Peyer's patch (tissue), 4 donors: ENCODE results near the gene PELI2. TPM values are rescaled to one million over a fixed set of nuclear protein-coding genes. Genes with fewer than 3 reads are reported as not detected.

Experiments
- DNase-seq, 3 donors: peaks; one replicate each; pipeline ENCODE4 v3.0.0-alpha.2; 2017 to 2019
- H3K27ac ChIP-seq, 4 donors: fragments of 200-600 bp; sonication (generic); one replicate each; pipeline ENCODE4 v1.5.1; 2016 to 2019
- H3K27me3 ChIP-seq, 2 donors: fragments of 200-600 bp; sonication (generic); one replicate each; pipeline ENCODE4 v1.5.1; 2019
- H3K36me3 ChIP-seq, 3 donors: fragments of 200-600 bp; sonication (generic); one replicate each; pipeline ENCODE4 v1.5.1; 2016 to 2019
- H3K4me1 ChIP-seq, 4 donors: fragments of 200-600 bp; sonication (generic); one replicate each; pipeline ENCODE4 v1.5.1; 2016 to 2019
- H3K4me3 ChIP-seq, 4 donors: fragments of 200-600 bp; sonication (generic); 1 replicate in 3 of 4; 2 replicates in 1 of 4; pipeline ENCODE4 v1.5.1; 2016 to 2019; ENCODE audit warnings: mild to moderate bottlenecking in 1 of 4
- H3K9me3 ChIP-seq, 4 donors: fragments of 200-600 bp; sonication (generic); one replicate each; pipeline ENCODE4 v1.5.1; 2016 to 2019; ENCODE audit warnings: mild to moderate bottlenecking in 1 of 4
- POLR2A ChIP-seq, 2 donors: fragments of 450-650 bp; IDR thresholded peaks; one replicate each; pipeline ENCODE4 v1.5.1; 2017; ENCODE audit warnings: antibody characterized with exemption in 2 of 2, mild to moderate bottlenecking in 2 of 2, moderate library complexity in 2 of 2
- total RNA-seq, 4 donors: library from RNA; depleted of rRNA; stranded (reverse); fragments of >200 nt; gene quantifications; one replicate each; pipeline ENCODE4 v1.1.0, GENCODE V29; 2016
- TF ChIP-seq, protein P1 (sequence below), 6 experiments: fragments of 450-650 bp in 4 of 6; fragments of 200-600 bp in 2 of 6; sonication (generic) in 1 of 6; IDR thresholded peaks; one replicate each; pipeline ENCODE4 v1.5.1; 2017 to 2019; ENCODE audit warnings: antibody characterized with exemption in 6 of 6, mild to moderate bottlenecking in 3 of 6, moderate library complexity in 1 of 6

PELI2 gene
- total RNA-seq, 4 donors from 2014 or later: 15.2 to 28.9 (median 18.6) TPM

DNA sequence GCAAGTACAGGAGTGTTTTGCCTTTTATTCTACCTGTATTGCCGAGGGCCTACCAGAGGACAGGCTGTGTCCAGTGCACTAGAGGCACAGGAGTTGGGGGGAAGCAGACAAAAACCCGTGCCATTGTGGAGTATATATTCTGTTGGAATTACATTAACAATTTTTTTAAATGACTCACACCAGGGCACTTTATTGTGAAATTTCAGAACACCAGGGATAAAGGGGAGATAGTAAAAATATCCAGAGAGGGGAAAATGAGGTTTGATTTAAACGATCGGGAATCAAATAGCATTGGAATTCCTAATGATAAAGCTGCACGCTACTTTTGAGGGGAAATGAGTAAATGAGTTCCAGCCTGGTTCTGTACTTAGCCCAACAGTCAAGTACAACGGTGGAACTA lies 123.2 kb downstream of the PELI2 start:
- no peak overlapping the region for H3K27ac ChIP-seq
- no peaks in the 10 kb centered on the region for H3K36me3 ChIP-seq
- H3K27me3 ChIP-seq: no peaks in the 10 kb centered on the region
- TF ChIP-seq POLR2A (IDR thresholded peaks at IDR 0.05): no peak
- TF ChIP-seq, protein P1, sequence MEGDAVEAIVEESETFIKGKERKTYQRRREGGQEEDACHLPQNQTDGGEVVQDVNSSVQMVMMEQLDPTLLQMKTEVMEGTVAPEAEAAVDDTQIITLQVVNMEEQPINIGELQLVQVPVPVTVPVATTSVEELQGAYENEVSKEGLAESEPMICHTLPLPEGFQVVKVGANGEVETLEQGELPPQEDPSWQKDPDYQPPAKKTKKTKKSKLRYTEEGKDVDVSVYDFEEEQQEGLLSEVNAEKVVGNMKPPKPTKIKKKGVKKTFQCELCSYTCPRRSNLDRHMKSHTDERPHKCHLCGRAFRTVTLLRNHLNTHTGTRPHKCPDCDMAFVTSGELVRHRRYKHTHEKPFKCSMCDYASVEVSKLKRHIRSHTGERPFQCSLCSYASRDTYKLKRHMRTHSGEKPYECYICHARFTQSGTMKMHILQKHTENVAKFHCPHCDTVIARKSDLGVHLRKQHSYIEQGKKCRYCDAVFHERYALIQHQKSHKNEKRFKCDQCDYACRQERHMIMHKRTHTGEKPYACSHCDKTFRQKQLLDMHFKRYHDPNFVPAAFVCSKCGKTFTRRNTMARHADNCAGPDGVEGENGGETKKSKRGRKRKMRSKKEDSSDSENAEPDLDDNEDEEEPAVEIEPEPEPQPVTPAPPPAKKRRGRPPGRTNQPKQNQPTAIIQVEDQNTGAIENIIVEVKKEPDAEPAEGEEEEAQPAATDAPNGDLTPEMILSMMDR (IDR thresholded peaks at IDR 0.05): no peak
- H3K4me3 ChIP-seq: no peak overlapping the region
- DNase-seq: no peak
- no peaks in the 10 kb centered on the region for H3K9me3 ChIP-seq
- no peaks in the 10 kb centered on the region for H3K4me1 ChIP-seq

DNA sequence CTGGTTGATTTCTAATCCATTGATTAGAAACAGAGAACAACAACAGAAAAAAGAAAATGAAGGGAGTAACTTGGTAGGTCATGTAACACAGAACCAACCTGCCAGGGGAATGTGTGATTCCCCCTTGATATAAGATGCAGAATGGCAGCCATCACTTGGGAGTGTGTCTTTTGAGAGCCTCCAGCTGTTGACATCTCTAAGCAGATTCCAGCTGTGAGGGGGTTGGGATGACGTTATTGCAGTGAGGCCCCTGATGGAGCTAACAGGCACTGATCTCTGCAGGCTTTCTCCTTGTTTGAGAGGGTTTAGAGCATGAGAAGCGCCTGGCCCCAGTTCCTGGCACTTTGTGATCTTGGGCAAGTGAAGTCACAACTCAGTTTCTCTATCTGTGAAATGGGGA lies 124.9 kb downstream of the PELI2 start:
- Histone ChIP-seq H3K4me3 (no peak overlapping the region), H3K4me1 (no peaks in the 10 kb centered on the region), H3K36me3 (no peaks in the 10 kb centered on the region), H3K27ac (no peak overlapping the region), H3K9me3 (no peaks in the 10 kb centered on the region), H3K27me3 (no peaks in the 10 kb centered on the region)
- no peak for DNase-seq
- TF ChIP-seq, protein P1 (IDR thresholded peaks at IDR 0.05): no peak
- TF ChIP-seq POLR2A (IDR thresholded peaks at IDR 0.05): no peak

DNA sequence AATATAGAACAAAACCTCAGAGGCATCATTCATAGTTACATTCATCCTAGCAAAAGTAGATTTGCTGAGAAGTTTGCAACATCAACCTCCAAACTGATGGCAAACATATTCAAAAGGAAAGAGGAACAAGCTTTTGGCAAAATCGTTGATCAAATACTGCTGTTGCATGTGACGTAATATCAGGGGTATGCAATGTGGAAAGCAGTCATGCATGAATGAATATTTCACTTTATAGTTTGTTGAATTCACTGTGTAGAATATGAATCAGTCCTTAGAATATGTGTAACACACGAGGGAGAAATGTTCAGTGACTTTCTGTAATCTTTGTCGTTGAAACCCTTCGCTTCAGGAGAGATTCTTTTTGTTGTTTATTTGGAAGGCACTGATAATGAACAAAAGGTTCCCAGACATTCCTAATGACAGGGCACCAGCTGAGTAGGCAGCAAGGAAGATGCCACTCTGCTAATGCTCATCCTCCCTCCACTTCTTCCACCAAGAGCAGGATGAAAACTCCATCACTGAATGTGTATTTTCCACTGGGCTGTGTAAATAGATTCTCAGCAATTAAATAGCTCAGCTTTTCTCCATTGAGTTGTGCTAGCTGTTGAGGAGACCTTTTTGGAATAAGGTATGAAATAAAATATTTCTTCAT lies 126.1 kb downstream of the PELI2 start:
- TF ChIP-seq, protein P1 (IDR thresholded peaks at IDR 0.05): no peak
- TF ChIP-seq POLR2A (IDR thresholded peaks at IDR 0.05): no peak
- Histone ChIP-seq H3K4me3 (no peak overlapping the region), H3K9me3 (no peaks in the 10 kb centered on the region), H3K27ac (no peak overlapping the region), H3K36me3 (no peaks in the 10 kb centered on the region), H3K4me1 (no peaks in the 10 kb centered on the region), H3K27me3 (no peaks in the 10 kb centered on the region)
- no peak for DNase-seq

DNA sequence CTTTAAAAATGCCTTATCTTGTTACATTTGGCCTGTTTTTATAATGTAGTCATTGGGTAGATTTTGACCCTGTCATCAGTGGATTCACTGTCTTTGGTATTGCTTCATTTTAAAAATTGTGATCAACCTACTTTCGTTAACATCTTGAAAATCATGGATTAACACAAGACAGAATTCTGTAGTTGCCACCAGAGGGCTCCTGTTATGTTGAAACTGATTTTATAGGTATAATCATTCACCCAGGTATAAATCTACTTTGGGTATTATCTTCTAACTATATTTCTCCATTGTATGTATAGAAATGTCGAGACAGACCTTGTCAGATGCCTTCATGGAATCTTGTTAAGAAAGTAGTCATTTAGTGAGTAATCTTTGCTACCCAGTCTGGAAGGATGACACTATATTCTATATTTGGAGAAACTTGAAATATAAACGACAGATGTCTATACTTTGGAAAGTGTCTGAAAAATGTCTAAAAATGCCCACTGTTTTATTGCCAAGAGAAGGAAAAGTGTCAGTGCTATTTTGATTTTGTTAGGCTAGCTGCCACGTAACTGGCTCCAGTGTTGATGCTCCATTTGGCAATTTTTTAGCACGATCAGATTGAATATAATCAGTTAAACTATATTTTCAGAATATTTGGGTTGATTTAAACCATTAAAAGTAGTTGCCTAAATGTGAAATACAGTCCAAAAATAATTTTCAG lies 129.4 kb downstream of the PELI2 start:
- no peak for DNase-seq

DNA sequence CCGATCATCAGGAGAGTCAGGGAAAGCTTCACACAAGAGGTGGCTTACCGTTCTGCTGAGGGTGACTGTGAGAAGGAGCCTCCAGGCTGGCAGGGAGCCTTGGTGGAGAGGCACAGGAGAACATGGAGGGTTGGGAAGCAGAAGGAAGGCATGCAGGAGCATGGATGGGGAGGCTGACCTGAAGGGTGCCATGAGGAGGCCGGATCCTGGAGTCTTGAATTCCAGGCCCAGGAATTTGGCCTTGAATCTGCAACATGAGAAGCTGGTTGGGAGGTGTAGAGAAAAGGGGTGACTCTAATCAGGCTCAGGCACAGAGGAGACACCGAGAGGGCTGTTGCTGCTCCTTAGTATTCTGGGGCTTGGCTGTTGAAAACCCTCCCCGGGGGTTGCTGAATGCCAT lies 130.2 kb downstream of the PELI2 start:
- Histone ChIP-seq H3K4me3 (no peak overlapping the region), H3K27me3 (no peaks in the 10 kb centered on the region), H3K27ac (no peak overlapping the region), H3K36me3 (no peaks in the 10 kb centered on the region), H3K9me3 (no peaks in the 10 kb centered on the region), H3K4me1 (no peaks in the 10 kb centered on the region)
- no peak for TF ChIP-seq POLR2A (IDR thresholded peaks at IDR 0.05)
- no peak for DNase-seq

More for the DNA sequence above, 129.4 kb downstream of the PELI2 start:
- no peak for TF ChIP-seq POLR2A (IDR thresholded peaks at IDR 0.05)
- TF ChIP-seq, protein P1 (IDR thresholded peaks at IDR 0.05): peak in 3 of 6 experiments; percentile 29 to 42 (median 42)
- Histone ChIP-seq H3K36me3 (no peaks in the 10 kb centered on the region), H3K27me3 (no peaks in the 10 kb centered on the region), H3K4me3 (no peak overlapping the region), H3K9me3 (no peaks in the 10 kb centered on the region), H3K4me1 (no peaks in the 10 kb centered on the region), H3K27ac (no peak overlapping the region)

DNA sequence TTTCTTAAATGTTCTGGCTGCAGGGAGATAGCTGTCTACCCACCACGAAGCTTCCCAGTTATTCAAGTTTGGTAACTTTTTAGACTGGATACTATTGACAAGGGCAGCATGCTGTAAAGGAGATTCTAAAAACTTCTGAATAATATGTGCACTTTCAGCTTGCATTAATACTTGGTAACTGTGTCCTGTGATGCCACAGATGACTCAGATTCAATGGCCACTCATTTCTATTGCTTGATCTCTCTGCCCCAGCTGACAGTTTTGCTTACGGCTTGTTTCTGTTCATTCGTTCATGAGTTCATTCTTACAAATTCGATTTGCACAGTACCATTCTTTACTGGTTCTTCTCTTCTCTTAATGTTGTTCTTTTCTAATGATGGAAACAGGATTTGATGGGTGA lies 142.8 kb downstream of the PELI2 start:
- no peaks in the 10 kb centered on the region for H3K9me3 ChIP-seq
- H3K4me3 ChIP-seq: no peak overlapping the region
- H3K27me3 ChIP-seq: no peaks in the 10 kb centered on the region
- H3K4me1 ChIP-seq: no peaks in the 10 kb centered on the region
- no peak for TF ChIP-seq POLR2A (IDR thresholded peaks at IDR 0.05)
- TF ChIP-seq, protein P1 (IDR thresholded peaks at IDR 0.05): no peak
- no peaks in the 10 kb centered on the region for H3K36me3 ChIP-seq
- no peak overlapping the region for H3K27ac ChIP-seq
- no peak for DNase-seq
